B cell (primary cell): ENCODE data around the gene AXL. TPM values are rescaled to one million over a fixed set of nuclear protein-coding genes. Genes with fewer than 3 reads are reported as not detected.

ENCODE experiments used
- ATAC-seq: fragments of 200-7000 bp; cut with Tn5 transposase; one replicate; pipeline ENCODE4 v1.10.0; 2021; ENCODE audit warnings: low read depth, mild to moderate bottlenecking, moderate number of reproducible peaks, moderate library complexity
- CTCF ChIA-PET: fragments of 350-600 bp; sonication (Branson Sonifier 250); formaldehyde crosslinking; loops from one replicate; lab custom pipeline; 2021; ENCODE audit warnings: antibody characterized with exemption, inconsistent platforms; lab: Charles Lee
- POLR2A ChIA-PET: fragments of 350-600 bp; sonication (Branson Sonifier 250); formaldehyde crosslinking; loops from one replicate; lab custom pipeline; 2021; ENCODE audit warnings: antibody characterized with exemption; lab: Charles Lee
- DNase-seq: peaks from one replicate; pipeline ENCODE4 v3.0.0; 2013
- H2AFZ ChIP-seq: 2 replicates; pipeline ENCODE4 v1.6.1; 2012; ENCODE audit warnings: mild to moderate bottlenecking, low read depth, low read length; ENCODE audit not compliant: insufficient read depth, poor library complexity, severe bottlenecking
- H3K27ac ChIP-seq, 2 donors: 1 replicate in 1 of 2; 2 replicates in 1 of 2; pipeline ENCODE4 v1.5.1; 2012 to 2013; ENCODE audit warnings: low read length in 2 of 2, mild to moderate bottlenecking in 2 of 2, moderate library complexity in 1 of 2
- H3K27me3 ChIP-seq, 4 experiments: fragments of 200-600 bp in 1 of 4; sonication (generic) in 1 of 4; replicated peaks in 1 of 4; 1 replicate in 2 of 4; 2 replicates in 2 of 4; pipeline versions ENCODE4 v1.6.1 to v1.7.0; 2013 to 2016; ENCODE audit warnings: low read length in 3 of 4, mild to moderate bottlenecking in 2 of 4, mixed read lengths in 1 of 4, moderate library complexity in 1 of 4; ENCODE audit not compliant: insufficient read depth in 4 of 4, control insufficient read depth in 3 of 4; ENCODE audit errors: control extremely low read depth in 1 of 4
- H3K36me3 ChIP-seq, 2 experiments: replicated peaks in 1 of 2; 1 replicate in 1 of 2; 2 replicates in 1 of 2; pipeline versions ENCODE4 v1.6.1 to v1.7.1; 2013; ENCODE audit warnings: low read length in 1 of 2; ENCODE audit not compliant: insufficient read depth in 2 of 2, control insufficient read depth in 1 of 2; ENCODE audit errors: control extremely low read depth in 1 of 2, extremely low read depth in 1 of 2
- H3K4me1 ChIP-seq, 2 donors: fragments of 200-600 bp in 1 of 2; sonication (generic) in 1 of 2; 1 replicate in 1 of 2; 2 replicates in 1 of 2; pipeline versions ENCODE4 v1.5.1 to v1.6.1; 2013 to 2017; ENCODE audit warnings: low read length in 2 of 2; ENCODE audit not compliant: control insufficient read depth in 2 of 2, insufficient read depth in 2 of 2
- H3K4me2 ChIP-seq: replicated peaks from 2 replicates; pipeline ENCODE3; 2012; ENCODE audit warnings: mild to moderate bottlenecking, low read depth, low read length; ENCODE audit not compliant: poor library complexity, severe bottlenecking
- H3K4me3 ChIP-seq, 5 experiments: fragments of 200-600 bp in 1 of 5; sonication (generic) in 1 of 5; 1 replicate in 3 of 5; 2 replicates in 2 of 5; pipeline versions ENCODE4 v1.5.1 to v1.7.0; 2011 to 2016; ENCODE audit warnings: low read length in 4 of 5, mild to moderate bottlenecking in 4 of 5, low read depth in 2 of 5, control low read depth in 1 of 5, moderate library complexity in 1 of 5; ENCODE audit not compliant: insufficient read depth in 1 of 5; ENCODE audit errors: control extremely low read depth in 1 of 5, extremely low read depth in 1 of 5
- H3K79me2 ChIP-seq: fragments of 200-600 bp; sonication (generic); one replicate; pipeline ENCODE4 v1.6.0; 2016; ENCODE audit warnings: low read length; ENCODE audit not compliant: control insufficient read depth, insufficient read depth
- H3K9ac ChIP-seq: fragments of 200-600 bp; sonication (generic); 2 replicates; pipeline ENCODE4 v1.6.1; 2017; ENCODE audit warnings: mild to moderate bottlenecking, low read length, moderate library complexity
- H3K9me3 ChIP-seq, 3 donors: one replicate each; pipeline versions ENCODE4 v1.6.1 to v1.7.1; 2013; ENCODE audit warnings: low read length in 2 of 3; ENCODE audit not compliant: control insufficient read depth in 2 of 3, insufficient read depth in 1 of 3; ENCODE audit errors: control extremely low read depth in 1 of 3
- H4K20me1 ChIP-seq: 2 replicates; pipeline ENCODE4 v1.6.0; 2012; ENCODE audit warnings: mild to moderate bottlenecking, low read length; ENCODE audit not compliant: insufficient read depth, control insufficient read depth, poor library complexity, severe bottlenecking
- H3K27ac Mint-ChIP-seq: one replicate; pipeline ENCODE4 v1.8.0; 2021; ENCODE audit warnings: mixed read lengths
- H3K27me3 Mint-ChIP-seq: one replicate; pipeline ENCODE4 v1.8.0; 2021; ENCODE audit warnings: mixed read lengths
- H3K4me1 Mint-ChIP-seq: one replicate; pipeline ENCODE4 v1.8.0; 2021; ENCODE audit warnings: mixed read lengths
- H3K4me3 Mint-ChIP-seq: one replicate; pipeline ENCODE4 v1.8.0; 2021; ENCODE audit warnings: mixed read lengths
- H3K9me3 Mint-ChIP-seq: one replicate; pipeline ENCODE4 v1.8.0; 2022; ENCODE audit warnings: mixed read lengths; ENCODE audit not compliant: insufficient read depth
- CTCF ChIP-seq: fragments of 200-600 bp; IDR thresholded peaks from one replicate; pipeline ENCODE4 v1.8.0; 2022; ENCODE audit warnings: antibody characterized with exemption, mild to moderate bottlenecking
- EZH2 ChIP-seq: IDR thresholded peaks from 2 replicates; pipeline ENCODE4 v1.6.1; 2012; ENCODE audit warnings: borderline replicate concordance, low read depth, mild to moderate bottlenecking, moderate library complexity, low read length; ENCODE audit not compliant: insufficient read depth, poor library complexity, severe bottlenecking
- WGBS: methylation state at CpG from one replicate; pipeline ENCODE4 v1.1.5; 2013; ENCODE audit warnings: missing lambda C conversion rate; ENCODE audit not compliant: insufficient coverage; 5-methylcytosine and 5-hydroxymethylcytosine counted together
- intact Hi-C: fragments of 100-400 bp; cut with micrococcal nuclease; formaldehyde crosslinking; loops from one replicate; pipeline ENCODE4 v1.10.0; 2022
- polyA plus RNA-seq: library from polyadenylated mRNA; depleted of rRNA; stranded (reverse); fragments of >200 nt; gene quantifications from 2 replicates; pipeline ENCODE4 v1.2.3, GENCODE V29; 2012
- total RNA-seq, 2 donors: library from RNA; stranded (reverse); fragments of 120-200 nt in 1 of 2; gene quantifications; 1 replicate in 1 of 2; 2 replicates in 1 of 2; pipeline versions ENCODE4 v1.2.3 to v1.2.4, GENCODE V29; 2013 to 2022

Gene AXL
- total and polyA plus RNA-seq, 2 donors (not counting 1 experiment from before 2014, with no cell fraction given), result not detected

DNA sequence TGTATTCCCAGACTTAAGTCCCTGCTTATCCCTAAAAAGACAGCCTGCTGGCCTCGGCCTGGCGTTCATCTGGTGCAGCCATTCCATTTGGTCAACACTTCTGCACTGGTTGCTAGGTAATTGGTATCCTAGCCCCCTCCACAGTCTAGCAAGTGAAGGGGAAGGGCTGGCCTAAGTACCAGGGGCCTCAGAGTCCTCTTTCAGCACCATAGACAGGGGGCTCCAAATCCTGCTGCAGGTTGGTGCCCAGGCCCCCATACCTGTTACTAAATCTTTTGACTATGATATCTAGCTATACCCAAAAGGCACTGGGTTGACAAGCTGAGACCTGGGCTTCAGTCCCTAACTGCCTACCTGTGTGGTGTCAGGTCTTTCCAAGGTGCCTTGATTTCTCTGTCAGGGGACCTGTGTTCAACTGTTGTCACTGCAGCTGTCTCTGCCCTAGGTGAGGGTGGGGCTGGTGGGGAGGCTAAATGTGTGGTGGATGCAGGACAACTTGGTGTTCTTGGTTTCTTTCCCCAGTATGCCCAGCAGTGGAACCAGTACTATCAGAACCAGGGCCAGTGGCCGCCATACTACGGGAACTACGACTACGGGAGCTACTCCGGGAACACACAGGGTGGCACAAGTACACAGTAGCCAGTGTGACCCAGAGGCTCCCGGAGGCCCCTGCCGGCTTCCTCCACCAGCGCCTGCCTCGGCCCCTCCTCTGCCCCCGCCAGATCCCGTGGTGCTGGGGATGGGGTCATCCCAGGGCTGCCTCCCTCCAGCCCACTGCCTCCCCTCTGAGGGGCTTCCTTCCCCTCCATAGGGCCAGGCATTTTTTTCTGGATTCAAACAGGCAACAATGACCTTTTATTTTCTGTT, 87.1 kb downstream of the AXL start:
- H3K79me2 ChIP-seq, result peaks cover 50% of the 10 kb centered on the region
- CTCF ChIA-PET, result interaction anchor here (0.7 to 8.3 kb wide), 10 partner anchors 9 to 331 kb away, joined by 3 to 89 read pairs (median 12); partner anchors contain the start of genes HNRNPUL1 and TGFB1
- no peak overlapping the region for H3K9ac ChIP-seq
- no peak for TF ChIP-seq EZH2
- TF ChIP-seq CTCF, result no peak
- POLR2A ChIA-PET, result interaction anchor here (1.1 kb wide), 1 partner anchor 42 kb away, joined by 3 read pairs; the partner anchor contains the start of gene HNRNPUL1
- H3K36me3 ChIP-seq, result peaks cover 5 to 51% of the 10 kb centered on the region in 2 experiments
- peaks cover 12% of the 10 kb centered on the region for H4K20me1 ChIP-seq
- peaks cover 72 to 86% of the 10 kb centered on the region in 2 donors for H3K4me1 ChIP-seq
- H3K27me3 ChIP-seq, result no peaks in the 10 kb centered on the region
- no peak overlapping the region for H3K4me2 ChIP-seq
- intact Hi-C loops, result no loop called here
- whole genome bisulfite sequencing, result 85% methylated on average over 13 of the region's 13 CpGs
- H3K9me3 ChIP-seq, result no peaks in the 10 kb centered on the region
- DNase-seq (no peak), ATAC-seq (no peak)
- H3K4me3 ChIP-seq, result no peak overlapping the region
- H3K9me3 Mint-ChIP-seq, result no peaks in the 10 kb centered on the region
- peak overlapping the region; percentile 6 for H3K27ac Mint-ChIP-seq
- H2AFZ ChIP-seq, result no peak overlapping the region
- peak overlapping the region; percentile 89 to 100 for H3K27ac ChIP-seq
- no peaks in the 10 kb centered on the region for H3K27me3 Mint-ChIP-seq
- peaks cover 71% of the 10 kb centered on the region for H3K4me1 Mint-ChIP-seq
- H3K4me3 Mint-ChIP-seq, result no peak overlapping the region
